Heart left ventricle (tissue), 16 donors: ENCODE results near the gene LMNTD2. TPM values are rescaled to one million over a fixed set of nuclear protein-coding genes. Genes with fewer than 3 reads are reported as not detected.
A peak's percentile ranks its signal among the peaks of the same experiment; 100 is the strongest.

Source experiments
- ATAC-seq, 4 donors: fragments of 200-7000 bp; cut with Tn5 transposase; one replicate each; pipeline ENCODE4 v1.9.1; 2020 to 2022; ENCODE audit warnings: moderate library complexity in 4 of 4, mild to moderate bottlenecking in 3 of 4, moderate number of reproducible peaks in 1 of 4
- DNase-seq, 5 donors: peaks; one replicate each; pipeline ENCODE4 v3.0.0-alpha.2; 2020
- H3K27ac ChIP-seq, 12 donors: fragments of 200-600 bp; sonication (generic) in 4 of 12; one replicate each; pipeline versions ENCODE4 v1.5.0 to v1.8.0; 2016 to 2022; ENCODE audit warnings: mild to moderate bottlenecking in 2 of 12
- H3K27me3 ChIP-seq, 9 donors: fragments of 200-600 bp; sonication (generic) in 2 of 9; one replicate each; pipeline versions ENCODE4 v1.5.1 to v1.8.0; 2016 to 2022; ENCODE audit warnings: mild to moderate bottlenecking in 3 of 9
- H3K36me3 ChIP-seq, 9 donors: fragments of 200-600 bp; sonication (generic) in 2 of 9; one replicate each; pipeline versions ENCODE4 v1.5.0 to v1.8.0; 2018 to 2022; ENCODE audit warnings: mild to moderate bottlenecking in 2 of 9
- H3K4me1 ChIP-seq, 12 donors: fragments of 200-600 bp; sonication (generic) in 4 of 12; one replicate each; pipeline versions ENCODE4 v1.5.0 to v1.8.0; 2016 to 2022; ENCODE audit warnings: mild to moderate bottlenecking in 3 of 12
- H3K4me3 ChIP-seq, 12 donors: fragments of 200-600 bp; sonication (generic) in 4 of 12; one replicate each; pipeline versions ENCODE4 v1.5.0 to v1.8.0; 2017 to 2022; ENCODE audit warnings: mild to moderate bottlenecking in 9 of 12, moderate library complexity in 4 of 12
- H3K9me3 ChIP-seq, 12 donors: fragments of 200-600 bp; sonication (generic) in 4 of 12; one replicate each; pipeline versions ENCODE4 v1.5.0 to v1.8.0; 2016 to 2022; ENCODE audit warnings: mild to moderate bottlenecking in 1 of 12
- POLR2A ChIP-seq, 2 donors: fragments of 450-650 bp; IDR thresholded peaks; one replicate each; pipeline ENCODE4 v1.6.1; 2017; ENCODE audit warnings: antibody characterized with exemption in 2 of 2, mild to moderate bottlenecking in 2 of 2, moderate library complexity in 2 of 2
- WGBS, 4 donors: extraction: QIAGEN DNeasy Blood & Tissue Kit in 2 of 4; methylation state at CpG; one replicate each; pipeline versions ENCODE4 v1.1.5 to v1.1.7; 2013 to 2018; 5-methylcytosine and 5-hydroxymethylcytosine counted together
- intact Hi-C, 10 donors: fragments of 100-400 bp; cut with DNase I; formaldehyde crosslinking; loops; one replicate each; pipeline versions ENCODE4 v1.11.1 to v1.14.2; 2022
- polyA plus RNA-seq, 2 donors: library from polyadenylated mRNA; stranded (reverse); fragments of 200-250 nt; gene quantifications; one replicate each; pipeline ENCODE4 v1.2.3, GENCODE V29; 2013
- total RNA-seq, 9 donors: library from RNA; depleted of rRNA in 2 of 9; stranded (reverse); fragments of >200 nt in 2 of 9; fragmentation: NEBNext Ultra II Directional in 3 of 9; extraction: Animal tissue kit (Norgen Biotek cat#: 25700) in 3 of 9; gene quantifications; one replicate each; pipeline versions ENCODE4 v1.1.0 to v1.2.4, GENCODE V29; 2016 to 2023
- TF ChIP-seq, protein P1 (sequence below), 12 donors: fragments of 200-600 bp; sonication (generic) in 4 of 12; IDR thresholded peaks; one replicate each; pipeline versions ENCODE4 v1.5.0 to v1.8.0; 2018 to 2022; ENCODE audit warnings: antibody characterized with exemption in 12 of 12, mild to moderate bottlenecking in 5 of 12
- donor health status: ischemic (EF 13 %, LVEDD 7.1; RV severe dilation, severe dysfunction).
- donor health status: healthy with polysubstance abuse.
- donor health status: DM: no; HTN: yes; CAD: no.
- donor health status: DM: no; HTN: no; CAD: no.
- donor health status: ischemic (EF 25% LVEDD 6.9; RV normal size, moderate dysfunction).
- donor health status: ischemic (EF 25% LVEDD 5.7; RV mildly dilated, moderate dysfunction).
- donor health status: healthy.
- donor health status: DM: yes; HTN: yes; CAD: no.
- donor health status: ischemic (EF 35%, LVEDD 5.7; RV mildly dilated, moderate dysfunction).
- donor health status: nonischemic (EF 11% LVEDD 7.7; RV severe dilation, severe dysfunction).
- donor health status: DM: yes; HTN: yes; CAD: no.
- donor health status: PGD.
- donor health status: ischemic (EF 29% LVEDD 5.4; RV normal size, mild dysfunction).
- donor health status: nonischemic (EF 23%, LVEDD 6.1; RV moderate dilation, normal function).

The LMNTD2 gene
- total and polyA plus RNA-seq, 11 donors, result 0.10 to 1.6 (median 0.36) TPM; not detected in 2

GRCh38 chr11:562046-562645, 1.6 kb upstream of the LMNTD2 start:
- TF ChIP-seq, protein P1, sequence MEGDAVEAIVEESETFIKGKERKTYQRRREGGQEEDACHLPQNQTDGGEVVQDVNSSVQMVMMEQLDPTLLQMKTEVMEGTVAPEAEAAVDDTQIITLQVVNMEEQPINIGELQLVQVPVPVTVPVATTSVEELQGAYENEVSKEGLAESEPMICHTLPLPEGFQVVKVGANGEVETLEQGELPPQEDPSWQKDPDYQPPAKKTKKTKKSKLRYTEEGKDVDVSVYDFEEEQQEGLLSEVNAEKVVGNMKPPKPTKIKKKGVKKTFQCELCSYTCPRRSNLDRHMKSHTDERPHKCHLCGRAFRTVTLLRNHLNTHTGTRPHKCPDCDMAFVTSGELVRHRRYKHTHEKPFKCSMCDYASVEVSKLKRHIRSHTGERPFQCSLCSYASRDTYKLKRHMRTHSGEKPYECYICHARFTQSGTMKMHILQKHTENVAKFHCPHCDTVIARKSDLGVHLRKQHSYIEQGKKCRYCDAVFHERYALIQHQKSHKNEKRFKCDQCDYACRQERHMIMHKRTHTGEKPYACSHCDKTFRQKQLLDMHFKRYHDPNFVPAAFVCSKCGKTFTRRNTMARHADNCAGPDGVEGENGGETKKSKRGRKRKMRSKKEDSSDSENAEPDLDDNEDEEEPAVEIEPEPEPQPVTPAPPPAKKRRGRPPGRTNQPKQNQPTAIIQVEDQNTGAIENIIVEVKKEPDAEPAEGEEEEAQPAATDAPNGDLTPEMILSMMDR (IDR thresholded peaks at IDR 0.05), result no peak
- no peak for TF ChIP-seq POLR2A (IDR thresholded peaks at IDR 0.05)
- Histone ChIP-seq H3K4me3 (peak overlapping the region in 3 of 12 donors; percentile 67 to 96 (median 79)), H3K36me3 (no peaks in the 10 kb centered on the region), H3K27ac (no peak overlapping the region), H3K4me1 (peaks cover 0 to 28% (median 12%) of the 10 kb centered on the region in 12 donors), H3K27me3 (peaks cover 0 to 25% (median 14%) of the 10 kb centered on the region in 9 donors), H3K9me3 (no peaks in the 10 kb centered on the region)
- ATAC-seq (no peak), DNase-seq (peak in 2 of 5 donors; percentile 22 to 54)
- intact Hi-C loops, result no loop called here
- WGBS, 4 donors, result 94 to 98% (median 96%) methylated on average over 23 to 29 of the region's 29 CpGs

GRCh38 chr11:561148-562003, 838 bp upstream of the LMNTD2 start:
- Histone ChIP-seq H3K4me3 (peak overlapping the region; percentile 64 to 96 (median 80)), H3K27me3 (peaks cover 7 to 33% (median 22%) of the 10 kb centered on the region in 9 donors), H3K4me1 (peaks cover 0 to 23% (median 11%) of the 10 kb centered on the region in 12 donors), H3K36me3 (no peaks in the 10 kb centered on the region), H3K27ac (peak overlapping the region in 5 of 12 donors; percentile 24 to 60 (median 42)), H3K9me3 (no peaks in the 10 kb centered on the region)
- DNase-seq (peak in 3 of 5 donors; percentile 22 to 63 (median 30)), ATAC-seq (peak in 2 of 4 donors; percentile 1 to 2)
- WGBS, 4 donors, result 9 to 15% (median 10%) methylated on average over 20 to 67 of the region's 67 CpGs
- TF ChIP-seq, protein P1 (IDR thresholded peaks at IDR 0.05), result no peak
- TF ChIP-seq POLR2A (IDR thresholded peaks at IDR 0.05), result no peak
- intact Hi-C loops, result no loop called here

GRCh38 chr11:559712-560304, 730 bp downstream of the LMNTD2 start:
- peaks cover 21 to 47% (median 36%) of the 10 kb centered on the region in 9 donors for H3K27me3 ChIP-seq
- peak overlapping the region; percentile 64 to 96 (median 80) for H3K4me3 ChIP-seq
- no peaks in the 10 kb centered on the region for H3K9me3 ChIP-seq
- TF ChIP-seq, protein P1 (IDR thresholded peaks at IDR 0.05), result no peak
- no peak for TF ChIP-seq POLR2A (IDR thresholded peaks at IDR 0.05)
- H3K4me1 ChIP-seq, result peaks cover 0 to 32% (median 18%) of the 10 kb centered on the region in 12 donors
- intact Hi-C loops, result loop anchor here in 7 of 10 donors (2.0 to 5.0 kb wide), 4 partner anchors 67 to 167 kb away; partner anchors contain the start of gene SCT (in 1 of the 7)
- DNase-seq (peak in 1 of 5 donors; percentile 26), ATAC-seq (no peak)
- WGBS, 4 donors, result 79 to 92% (median 81%) methylated on average over 13 to 18 of the region's 18 CpGs
- H3K27ac ChIP-seq, result peak overlapping the region in 4 of 12 donors; percentile 20 to 77 (median 43)
- no peaks in the 10 kb centered on the region for H3K36me3 ChIP-seq
